ENCODE measurements around the gene MAGEF1. TPM values are rescaled to one million over a fixed set of nuclear protein-coding genes. Genes with fewer than 3 reads are reported as not detected.

The MAGEF1 gene
- total and polyA plus RNA-seq, 10 of the 15 experiments (the other 5 are each of a cell fraction or from before 2014, with no cell fraction given) = 2.3 to 62.2 (median 27.1) TPM

DNA sequence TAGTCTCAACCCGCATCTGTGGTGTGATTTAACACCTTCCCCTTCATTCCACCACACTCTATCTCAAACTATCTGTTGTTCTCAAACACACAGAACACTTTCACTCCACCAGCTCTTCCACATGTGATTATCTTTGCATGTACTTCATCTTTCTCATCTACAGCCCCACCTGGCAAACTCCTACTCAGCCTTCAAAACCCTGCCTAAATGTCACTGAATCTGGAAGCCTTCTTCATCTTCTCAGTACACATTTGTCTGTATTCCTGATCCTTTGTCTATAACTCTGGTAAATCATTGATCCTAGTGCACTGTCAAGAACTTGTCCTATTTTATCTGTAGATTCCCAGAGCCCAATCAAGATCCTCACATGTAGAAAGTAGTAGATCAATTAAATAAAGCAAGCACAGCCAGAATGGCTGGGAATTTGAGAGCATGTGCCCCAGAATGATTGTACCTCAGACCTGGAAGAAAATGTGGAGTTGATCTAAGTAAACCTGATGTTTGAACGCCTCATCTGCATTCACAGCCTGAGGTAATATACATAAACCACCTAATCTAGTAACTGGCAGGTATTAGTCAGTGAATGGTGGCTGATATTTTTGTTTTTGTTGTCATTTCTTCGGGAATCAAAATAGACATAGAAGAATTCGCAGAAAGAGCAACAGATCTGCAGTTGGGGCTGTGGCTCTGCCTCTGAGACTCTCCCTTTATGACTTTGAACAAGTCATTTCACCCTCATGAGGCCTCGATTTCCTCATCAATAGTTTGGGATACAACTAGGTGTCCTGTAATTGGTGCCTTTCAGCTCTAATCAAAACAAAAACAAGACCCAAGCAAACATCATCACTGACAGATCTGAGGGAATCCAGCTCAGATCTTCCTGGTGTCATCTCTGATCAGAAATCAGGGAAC is 28.0 kb upstream of the MAGEF1 start:
- H3K79me2 ChIP-seq (ENCODE audit: control insufficient read depth, insufficient read depth, low read length) = no peaks in the 10 kb centered on the region
- TF ChIP-seq PBX3 (IDR thresholded peaks at IDR 0.05; ENCODE audit: insufficient replicate concordance, low read depth, low read length) = no peak
- no peak for TF ChIP-seq MEF2A (IDR thresholded peaks at IDR 0.05; ENCODE audit: insufficient read depth, low read depth, low read length)
- no peak for TF ChIP-seq POLR2AphosphoS5 (IDR thresholded peaks at IDR 0.05; ENCODE audit: low read length)
- no peak for TF ChIP-seq RAD21 (IDR thresholded peaks at IDR 0.05; ENCODE audit: insufficient read depth, low read depth, low read length)
- TF ChIP-seq, protein P1, sequence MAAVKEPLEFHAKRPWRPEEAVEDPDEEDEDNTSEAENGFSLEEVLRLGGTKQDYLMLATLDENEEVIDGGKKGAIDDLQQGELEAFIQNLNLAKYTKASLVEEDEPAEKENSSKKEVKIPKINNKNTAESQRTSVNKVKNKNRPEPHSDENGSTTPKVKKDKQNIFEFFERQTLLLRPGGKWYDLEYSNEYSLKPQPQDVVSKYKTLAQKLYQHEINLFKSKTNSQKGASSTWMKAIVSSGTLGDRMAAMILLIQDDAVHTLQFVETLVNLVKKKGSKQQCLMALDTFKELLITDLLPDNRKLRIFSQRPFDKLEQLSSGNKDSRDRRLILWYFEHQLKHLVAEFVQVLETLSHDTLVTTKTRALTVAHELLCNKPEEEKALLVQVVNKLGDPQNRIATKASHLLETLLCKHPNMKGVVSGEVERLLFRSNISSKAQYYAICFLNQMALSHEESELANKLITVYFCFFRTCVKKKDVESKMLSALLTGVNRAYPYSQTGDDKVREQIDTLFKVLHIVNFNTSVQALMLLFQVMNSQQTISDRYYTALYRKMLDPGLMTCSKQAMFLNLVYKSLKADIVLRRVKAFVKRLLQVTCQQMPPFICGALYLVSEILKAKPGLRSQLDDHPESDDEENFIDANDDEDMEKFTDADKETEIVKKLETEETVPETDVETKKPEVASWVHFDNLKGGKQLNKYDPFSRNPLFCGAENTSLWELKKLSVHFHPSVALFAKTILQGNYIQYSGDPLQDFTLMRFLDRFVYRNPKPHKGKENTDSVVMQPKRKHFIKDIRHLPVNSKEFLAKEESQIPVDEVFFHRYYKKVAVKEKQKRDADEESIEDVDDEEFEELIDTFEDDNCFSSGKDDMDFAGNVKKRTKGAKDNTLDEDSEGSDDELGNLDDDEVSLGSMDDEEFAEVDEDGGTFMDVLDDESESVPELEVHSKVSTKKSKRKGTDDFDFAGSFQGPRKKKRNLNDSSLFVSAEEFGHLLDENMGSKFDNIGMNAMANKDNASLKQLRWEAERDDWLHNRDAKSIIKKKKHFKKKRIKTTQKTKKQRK (IDR thresholded peaks at IDR 0.05; ENCODE audit: low read depth, low read length) = no peak
- H3K4me2 ChIP-seq (ENCODE audit: control insufficient read depth, insufficient read depth) = no peak overlapping the region
- no peaks in the 10 kb centered on the region for H3K36me3 ChIP-seq (ENCODE audit: control insufficient read depth in 2 of 2, insufficient read depth in 2 of 2, low read length in 1 of 2)
- no peaks in the 10 kb centered on the region for H3K9me3 ChIP-seq (replicated peaks; ENCODE audit: control insufficient read depth, insufficient read depth, low read length)
- H3K9ac ChIP-seq (ENCODE audit: control insufficient read depth, insufficient read depth, low read length) = no peak overlapping the region
- no peaks in the 10 kb centered on the region for H3K4me1 ChIP-seq (ENCODE audit: control insufficient read depth, insufficient read depth, low read length)
- BruUV-seq (replicated peaks) = no TSS peak
- SMC1A ChIA-PET (ENCODE audit: uncharacterized antibody, unreplicated experiment) = interaction anchor here (1.0 kb wide), 1 partner anchor 39 kb away, joined by 3 read pairs; no protein-coding TSS in a partner anchor
- DNase-seq (ENCODE audit: low read depth, low spot score) = no peak
- H3K4me3 ChIP-seq = no peak overlapping the region
- H4K20me1 ChIP-seq (ENCODE audit: control insufficient read depth, insufficient read depth) = no peaks in the 10 kb centered on the region
- FAIRE-seq = no peak
- RAD21 ChIA-PET (ENCODE audit: unreplicated experiment) = no interaction called here
- POLR2A ChIA-PET = no interaction called here
- intact Hi-C loops (cut with micrococcal nuclease; ENCODE audit: unreplicated experiment) = no loop called here
- in situ Hi-C loops (cut with MboI) = no loop called here
- no peak for ATAC-seq
- CTCF ChIA-PET = interaction anchor here (0.6 kb wide), 1 partner anchor 20 kb away, joined by 3 read pairs; no protein-coding TSS in a partner anchor
- 1% methylated on average over 5 of the region's 5 CpGs for WGBS (ENCODE audit: insufficient coverage, insufficient replicate concordance, low lambda C conversion rate, missing lambda C conversion rate)
- peaks cover 0 to 5% of the 10 kb centered on the region in 2 experiments; a peak in 2 of 4 replicates for H3K27me3 ChIP-seq (replicated peaks in 1 of 2; ENCODE audit: control insufficient read depth in 2 of 2, insufficient read depth in 2 of 2, low read length in 1 of 2)
- H3K27ac ChIP-seq (ENCODE audit: control insufficient read depth, insufficient read depth) = no peak overlapping the region
- no peak overlapping the region for H2AFZ ChIP-seq (ENCODE audit: control insufficient read depth, low read depth, low read length)

Data from GM12878 (cell line).